Neural cell (in vitro differentiated cells): ENCODE measurements around the gene MXRA7. TPM values are rescaled to one million over a fixed set of nuclear protein-coding genes. Genes with fewer than 3 reads are reported as not detected.
"Not testable (repeated sequence)": the region's sequence is repeated elsewhere in the genome, so short reads cannot be mapped to it uniquely, and the experiment has no call there.

Experiments
- H2AFZ ChIP-seq: fragments of 200-600, 300-800 bp; sonication (generic), shearing (Covaris generic); 2 replicates; pipeline ENCODE4 v1.6.0; 2014; ENCODE audit warnings: low read depth, mild to moderate bottlenecking, antibody characterized with exemption, low read length, moderate library complexity
- H3F3A ChIP-seq: fragments of 200-600 bp; shearing (Covaris generic); 2 replicates; pipeline ENCODE4 v1.6.1; 2016; ENCODE audit warnings: mild to moderate bottlenecking, moderate library complexity, mixed read lengths, antibody characterized with exemption, low read length; ENCODE audit not compliant: insufficient read depth, poor library complexity, severe bottlenecking
- H3K27ac ChIP-seq: fragments of 200-600, 300-800 bp; sonication (generic), shearing (Covaris generic); 2 replicates; pipeline ENCODE4 v1.5.1; 2014; ENCODE audit warnings: mild to moderate bottlenecking, low read length, moderate library complexity
- H3K27me3 ChIP-seq: fragments of 300-800, 200-600 bp; sonication (generic), shearing (Covaris generic); 2 replicates; pipeline ENCODE4 v1.6.0; 2014; ENCODE audit warnings: mild to moderate bottlenecking, low read depth, low read length, moderate library complexity; ENCODE audit not compliant: insufficient read depth
- H3K36me3 ChIP-seq: fragments of 300-800, 200-600 bp; sonication (generic), shearing (Covaris generic); 2 replicates; pipeline ENCODE4 v1.5.1; 2014; ENCODE audit warnings: mild to moderate bottlenecking, antibody characterized with exemption, low read length, moderate library complexity; ENCODE audit not compliant: insufficient read depth
- H3K4me2 ChIP-seq: fragments of 300-800, 200-600 bp; sonication (generic), shearing (Covaris generic); 2 replicates; pipeline ENCODE4 v1.6.0; 2014; ENCODE audit warnings: mild to moderate bottlenecking, low read length
- H3K4me3 ChIP-seq: fragments of 300-800, 200-600 bp; sonication (generic), shearing (Covaris generic); 2 replicates; pipeline ENCODE4 v1.5.1; 2014; ENCODE audit warnings: mild to moderate bottlenecking, low read length, moderate library complexity
- H3K79me2 ChIP-seq: fragments of 200-600 bp; shearing (Covaris generic); replicated peaks from 2 replicates; pipeline ENCODE4 v1.6.0; 2014; ENCODE audit warnings: mild to moderate bottlenecking, low read length, moderate library complexity; ENCODE audit not compliant: insufficient read depth
- H3K9ac ChIP-seq: fragments of 300-800, 200-600 bp; sonication (generic), shearing (Covaris generic); 2 replicates; pipeline ENCODE4 v1.6.1; 2016; ENCODE audit warnings: mild to moderate bottlenecking, low read length, mixed read lengths
- H3K9me2 ChIP-seq: fragments of 200-600 bp; shearing (Covaris generic); 2 replicates; pipeline ENCODE4 v1.6.1; 2016; ENCODE audit warnings: mild to moderate bottlenecking, low read length, mixed read lengths; ENCODE audit not compliant: insufficient read depth
- H3K9me3 ChIP-seq: fragments of 200-600, 300-800 bp; sonication (generic), shearing (Covaris generic); 2 replicates; pipeline ENCODE4 v1.6.1; 2016; ENCODE audit warnings: mild to moderate bottlenecking, mixed run types, low read length, moderate library complexity, mixed read lengths
- H4K20me1 ChIP-seq: fragments of 200-600 bp; shearing (Covaris generic); 2 replicates; pipeline ENCODE4 v1.6.1; 2016; ENCODE audit warnings: mild to moderate bottlenecking, mixed run types; ENCODE audit not compliant: insufficient read depth
- CTCF ChIP-seq: fragments of 450-650 bp; IDR thresholded peaks from 2 replicates; pipeline ENCODE4 v1.5.1; 2014; ENCODE audit warnings: antibody characterized with exemption, mild to moderate bottlenecking, moderate library complexity; ENCODE audit not compliant: poor library complexity, severe bottlenecking
- EP300 ChIP-seq: fragments of 450-650 bp; conservative IDR thresholded peaks from 2 replicates; pipeline ENCODE4 v1.6.1; 2014; ENCODE audit warnings: antibody characterized with exemption, mild to moderate bottlenecking, moderate library complexity; ENCODE audit not compliant: poor library complexity, severe bottlenecking
- EZH2 ChIP-seq: fragments of 200-600, 300-800 bp; shearing (Covaris generic), sonication (generic); IDR thresholded peaks from 2 replicates; pipeline ENCODE4 v1.6.1; 2014; ENCODE audit warnings: antibody characterized with exemption, low read length, borderline replicate concordance, mild to moderate bottlenecking; ENCODE audit not compliant: insufficient read depth, poor library complexity, severe bottlenecking
- MXI1 ChIP-seq: fragments of 450-650 bp; conservative IDR thresholded peaks from 2 replicates; pipeline ENCODE4 v1.6.1; 2014; ENCODE audit warnings: antibody characterized with exemption, mild to moderate bottlenecking; ENCODE audit not compliant: poor library complexity, severe bottlenecking
- POLR2AphosphoS5 ChIP-seq: IDR thresholded peaks from 2 replicates; pipeline ENCODE4 v1.6.1; 2012
- RAD21 ChIP-seq: fragments of 450-650 bp; conservative IDR thresholded peaks from 2 replicates; pipeline ENCODE4 v1.6.1; 2014; ENCODE audit warnings: antibody characterized with exemption, mild to moderate bottlenecking, moderate library complexity
- REST ChIP-seq: IDR thresholded peaks from 2 replicates; pipeline ENCODE4 v1.6.1; 2012; ENCODE audit warnings: borderline replicate concordance
- SMC3 ChIP-seq: fragments of 450-650 bp; conservative IDR thresholded peaks from 2 replicates; pipeline ENCODE4 v1.6.1; 2014; ENCODE audit warnings: antibody characterized with exemption, mild to moderate bottlenecking, moderate library complexity; ENCODE audit not compliant: poor library complexity
- TAF1 ChIP-seq: IDR thresholded peaks from 2 replicates; pipeline ENCODE4 v1.6.1; 2012; ENCODE audit warnings: low read depth
- polyA plus RNA-seq: library from polyadenylated mRNA; depleted of rRNA; stranded (reverse); fragments of >200 nt; gene quantifications from 2 replicates; pipeline ENCODE4 v1.2.3, GENCODE V29; 2014

MXRA7 gene
- polyA plus RNA-seq, 1 donor from 2014 or later: 143 TPM

GRCh38 chr17:76732734-76733617 is 22.2 kb upstream of the MXRA7 start:
- Histone ChIP-seq H3K4me2 (no peak overlapping the region), H3K9ac (no peak overlapping the region), H3K9me2 (no peaks in the 10 kb centered on the region), H3F3A (peaks cover 2% of the 10 kb centered on the region), H3K36me3 (no peaks in the 10 kb centered on the region), H4K20me1 (peaks cover 7% of the 10 kb centered on the region), H3K27me3 (no peaks in the 10 kb centered on the region), H2AFZ (no peak overlapping the region), H3K27ac (no peak overlapping the region), H3K9me3 (no peaks in the 10 kb centered on the region), H3K4me3 (peak overlapping the region; percentile 93), H3K79me2 (peaks cover 39% of the 10 kb centered on the region)
- TF ChIP-seq EZH2: no peak
- no peak for TF ChIP-seq POLR2AphosphoS5
- TF ChIP-seq RAD21: no peak
- TF ChIP-seq MXI1: no peak
- TF ChIP-seq REST: no peak
- no peak for TF ChIP-seq CTCF
- no peak for TF ChIP-seq SMC3
- TF ChIP-seq TAF1: no peak
- TF ChIP-seq EP300: no peak

- not testable (repeated sequence) for H3K36me3 ChIP-seq
Observed at GRCh38 chr17:76731800-76732733, 21.3 kb upstream of the MXRA7 start.

More at GRCh38 chr17:76731800-76732733, 21.3 kb upstream of the MXRA7 start:
- not testable (repeated sequence) for H3K4me2 ChIP-seq, H3K27me3 ChIP-seq, H3F3A ChIP-seq, H2AFZ ChIP-seq, H3K27ac ChIP-seq, H3K9me3 ChIP-seq, H3K9ac ChIP-seq, H4K20me1 ChIP-seq, H3K9me2 ChIP-seq, H3K4me3 ChIP-seq
- peaks cover 47% of the 10 kb centered on the region for H3K79me2 ChIP-seq
